Heart left ventricle (tissue), 13 donors: ENCODE results near the gene SRC.

Source experiments
- CTCF ChIP-seq, 12 donors: fragments of 200-600 bp; sonication (generic) in 4 of 12; IDR thresholded peaks; one replicate each; pipeline versions ENCODE4 v1.5.0 to v1.8.0; 2018 to 2022; ENCODE audit warnings: antibody characterized with exemption in 12 of 12, mild to moderate bottlenecking in 5 of 12
- POLR2A ChIP-seq, 2 donors: fragments of 450-650 bp; IDR thresholded peaks; one replicate each; pipeline ENCODE4 v1.6.1; 2017; ENCODE audit warnings: antibody characterized with exemption in 2 of 2, mild to moderate bottlenecking in 2 of 2, moderate library complexity in 2 of 2
- donor health status: ischemic (EF 13 %, LVEDD 7.1; RV severe dilation, severe dysfunction).
- donor health status: DM: no; HTN: yes; CAD: no.
- donor health status: DM: no; HTN: no; CAD: no.
- donor health status: ischemic (EF 25% LVEDD 6.9; RV normal size, moderate dysfunction).
- donor health status: ischemic (EF 25% LVEDD 5.7; RV mildly dilated, moderate dysfunction).
- donor health status: ischemic (EF 35%, LVEDD 5.7; RV mildly dilated, moderate dysfunction).
- donor health status: nonischemic (EF 11% LVEDD 7.7; RV severe dilation, severe dysfunction).
- donor health status: DM: yes; HTN: yes; CAD: no.
- donor health status: PGD.
- donor health status: ischemic (EF 29% LVEDD 5.4; RV normal size, mild dysfunction).
- donor health status: nonischemic (EF 23%, LVEDD 6.1; RV moderate dilation, normal function).

- TF ChIP-seq CTCF (IDR thresholded peaks at IDR 0.05) (no peak), POLR2A (IDR thresholded peaks at IDR 0.05) (no peak)
Measured at GRCh38 chr20:37369846-37370245, 23.9 kb downstream of the SRC start.
